Limb (tissue), 2 donors: Measurements from ENCODE around the gene RSPH6A.
"Not testable (repeated sequence)": the region's sequence is repeated elsewhere in the genome, so short reads cannot be mapped to it uniquely, and the experiment has no call there.

Experiments
- DNase-seq, 2 donors: peaks; one replicate each; pipeline ENCODE4 v3.0.0-alpha.2; 2016; ENCODE audit errors: extremely low spot score in 2 of 2

Gene RSPH6A

DNA sequence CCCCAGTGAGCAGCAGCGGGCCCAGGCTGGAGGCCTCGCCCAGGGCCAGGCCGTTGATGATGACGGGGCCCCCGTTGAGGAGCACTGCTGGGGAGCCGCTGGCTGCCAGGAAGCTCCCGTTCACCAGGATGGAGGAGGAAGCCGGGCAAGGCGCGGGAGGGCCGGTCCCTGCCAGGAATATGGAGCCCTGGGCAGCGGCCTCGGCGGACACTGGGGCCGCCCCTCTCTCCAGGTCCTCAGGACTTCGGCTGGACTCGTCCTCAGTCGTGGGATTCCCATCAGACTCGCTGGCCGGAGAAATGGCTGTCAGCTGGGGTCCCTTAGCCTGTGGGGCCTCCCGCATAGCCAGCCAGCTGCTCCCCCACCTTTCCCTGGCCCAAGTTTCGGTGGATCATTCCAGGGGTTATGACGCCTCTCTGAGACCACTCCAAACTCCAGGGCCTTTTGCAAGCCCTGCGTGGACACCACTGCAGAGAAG lies 48.2 kb downstream of the RSPH6A start:
- DNase-seq = peak in 1 of 2 donors; percentile 46

DNA sequence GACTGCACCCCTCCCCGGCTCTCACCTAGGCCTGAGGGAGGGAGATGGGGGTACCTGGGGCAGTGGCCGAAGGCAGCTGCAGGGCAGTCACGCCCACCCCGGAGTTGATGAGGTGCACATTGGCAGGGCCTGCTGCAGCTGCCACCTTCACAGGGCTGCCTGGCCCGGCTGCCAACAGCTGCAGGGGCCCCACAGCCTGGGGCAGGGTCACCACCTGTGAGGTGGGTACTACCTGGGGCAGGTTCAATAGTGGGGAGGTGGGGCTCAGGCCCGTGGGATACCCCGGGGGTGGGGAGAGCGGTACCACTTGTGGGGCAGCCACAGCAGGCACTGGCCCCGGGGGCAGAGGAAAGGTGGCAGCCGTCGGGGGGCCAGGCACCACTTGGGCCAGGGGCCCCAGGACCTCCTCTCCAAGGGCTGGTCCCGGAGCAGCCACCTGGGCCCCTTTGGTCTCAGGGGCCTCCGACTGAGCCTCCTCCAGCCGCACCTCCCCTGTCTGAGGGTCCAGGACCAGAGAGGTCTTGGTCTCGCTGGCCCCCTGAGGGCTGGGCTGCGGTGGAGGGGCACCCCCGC lies 48.7 kb downstream of the RSPH6A start:
- DNase-seq = peak in 1 of 2 donors; percentile 43

DNA sequence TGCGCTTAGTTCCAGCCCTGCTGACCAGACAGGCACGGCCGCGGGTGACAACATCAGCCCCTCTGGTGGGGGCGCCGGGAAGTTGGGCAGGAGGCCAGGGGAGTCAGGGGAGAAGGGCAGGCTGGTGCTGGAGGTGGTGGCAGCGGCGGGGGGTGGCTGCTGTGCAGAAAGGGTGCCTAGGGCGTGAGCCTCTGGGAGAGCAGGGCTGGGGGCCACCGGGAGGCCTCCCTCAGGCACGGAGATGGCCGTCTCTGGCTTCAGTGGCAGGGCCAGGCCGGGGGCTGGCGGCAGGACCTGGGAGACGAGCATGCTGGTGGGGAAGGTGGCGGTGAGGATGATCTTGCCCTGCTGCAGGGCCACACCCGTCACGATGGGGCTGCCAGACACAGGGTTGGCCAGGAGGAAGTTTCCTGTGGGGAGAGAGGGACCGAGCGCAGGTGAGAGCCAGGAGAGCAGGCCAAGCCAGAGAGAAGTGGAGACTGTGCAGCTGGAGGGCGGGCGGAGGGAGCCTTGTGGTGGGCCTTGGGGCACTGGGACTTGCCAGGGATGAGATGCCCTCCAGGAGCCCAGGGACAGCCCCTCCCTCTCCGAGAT lies 49.3 kb downstream of the RSPH6A start:
- DNase-seq = peak in 1 of 2 donors; percentile 48

DNA sequence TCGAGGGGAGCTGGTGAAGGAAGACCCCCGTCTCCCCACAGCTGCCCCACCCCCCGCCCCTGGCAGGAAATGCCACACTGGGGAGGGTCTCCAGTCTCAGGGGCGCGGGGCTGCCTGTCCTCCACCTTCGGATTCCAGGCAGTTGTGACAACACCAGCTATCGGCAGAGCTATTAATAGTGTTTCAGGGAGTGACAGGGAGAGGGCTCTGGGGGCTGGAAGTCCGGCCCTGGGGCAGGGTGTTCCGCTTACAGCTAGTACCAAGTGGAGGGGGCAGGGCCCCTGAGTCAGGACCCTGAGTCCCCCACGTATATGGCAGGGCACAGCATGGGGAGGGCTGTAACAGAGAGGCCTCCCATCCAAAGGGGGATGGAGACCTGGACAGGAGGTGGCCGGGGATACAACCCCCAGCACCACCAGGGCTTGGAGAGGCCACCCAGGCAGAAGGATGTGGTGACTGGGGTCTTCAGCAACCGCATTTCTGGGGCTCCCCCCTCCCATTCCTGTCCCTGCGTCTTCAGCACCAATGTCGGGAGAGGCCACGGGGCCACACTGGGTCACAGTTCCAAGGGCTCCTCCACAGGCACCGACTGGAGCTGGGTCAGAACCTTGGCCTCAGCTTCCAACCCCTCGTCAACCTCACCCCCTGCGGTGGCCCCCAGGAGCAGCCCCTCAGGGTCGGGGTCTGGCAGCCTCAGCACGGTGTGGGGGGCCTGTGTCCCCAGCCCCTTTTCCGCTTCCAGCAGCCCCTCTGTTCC lies 50.0 kb downstream of the RSPH6A start:
- peak in 1 of 2 donors; percentile 52 for DNase-seq

DNA sequence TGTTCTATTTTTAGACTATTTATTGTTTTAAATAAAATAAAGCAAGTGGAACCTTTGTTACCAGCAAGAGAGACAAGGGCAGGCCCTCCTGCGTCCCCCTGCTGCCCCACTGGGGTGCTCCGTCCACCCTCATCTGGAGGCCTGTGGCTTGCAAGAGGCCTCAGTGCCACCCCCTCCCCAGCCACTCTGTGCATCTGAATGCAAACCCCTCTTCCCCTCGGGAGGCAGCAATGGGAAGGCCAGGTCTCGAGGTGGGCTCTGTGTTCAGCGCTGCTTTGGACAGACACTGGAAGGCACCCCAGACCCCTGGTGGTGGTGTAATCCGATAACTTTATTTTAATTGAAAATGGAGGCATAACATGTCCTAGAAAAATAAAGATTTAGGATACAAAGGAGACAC lies 50.6 kb downstream of the RSPH6A start:
- peak in 1 of 2 donors; percentile 43 for DNase-seq

DNA sequence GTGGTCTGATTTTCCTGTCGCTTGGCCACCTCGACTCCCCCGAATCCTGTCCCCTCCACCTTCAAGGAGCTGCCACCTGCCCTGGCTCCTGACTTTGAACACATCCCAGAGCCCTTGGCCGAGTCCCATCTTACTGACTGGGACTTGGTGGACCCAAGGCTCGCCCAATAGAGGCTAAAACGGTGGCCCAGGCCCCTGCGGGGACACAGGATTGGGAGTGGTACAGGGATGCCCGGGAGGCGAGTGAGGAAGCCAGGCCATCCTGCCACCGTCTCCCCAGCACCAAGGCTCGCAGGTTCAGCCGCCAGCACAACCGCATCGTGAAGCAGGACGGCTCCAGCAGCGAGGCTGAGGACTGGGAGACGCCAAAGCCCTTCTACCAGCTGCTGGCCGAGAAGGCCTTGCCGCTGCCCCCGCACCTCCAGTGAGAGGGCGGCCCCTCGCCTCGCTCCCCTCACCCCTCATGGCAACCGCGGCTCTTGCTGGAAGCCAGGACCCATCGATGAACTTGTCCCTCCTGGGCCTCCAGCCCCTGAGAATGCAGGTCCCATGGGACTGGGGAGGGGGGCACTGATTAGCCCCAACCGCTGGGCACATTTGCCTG lies 51.3 kb downstream of the RSPH6A start:
- DNase-seq = peak in 1 of 2 donors; percentile 49

DNA sequence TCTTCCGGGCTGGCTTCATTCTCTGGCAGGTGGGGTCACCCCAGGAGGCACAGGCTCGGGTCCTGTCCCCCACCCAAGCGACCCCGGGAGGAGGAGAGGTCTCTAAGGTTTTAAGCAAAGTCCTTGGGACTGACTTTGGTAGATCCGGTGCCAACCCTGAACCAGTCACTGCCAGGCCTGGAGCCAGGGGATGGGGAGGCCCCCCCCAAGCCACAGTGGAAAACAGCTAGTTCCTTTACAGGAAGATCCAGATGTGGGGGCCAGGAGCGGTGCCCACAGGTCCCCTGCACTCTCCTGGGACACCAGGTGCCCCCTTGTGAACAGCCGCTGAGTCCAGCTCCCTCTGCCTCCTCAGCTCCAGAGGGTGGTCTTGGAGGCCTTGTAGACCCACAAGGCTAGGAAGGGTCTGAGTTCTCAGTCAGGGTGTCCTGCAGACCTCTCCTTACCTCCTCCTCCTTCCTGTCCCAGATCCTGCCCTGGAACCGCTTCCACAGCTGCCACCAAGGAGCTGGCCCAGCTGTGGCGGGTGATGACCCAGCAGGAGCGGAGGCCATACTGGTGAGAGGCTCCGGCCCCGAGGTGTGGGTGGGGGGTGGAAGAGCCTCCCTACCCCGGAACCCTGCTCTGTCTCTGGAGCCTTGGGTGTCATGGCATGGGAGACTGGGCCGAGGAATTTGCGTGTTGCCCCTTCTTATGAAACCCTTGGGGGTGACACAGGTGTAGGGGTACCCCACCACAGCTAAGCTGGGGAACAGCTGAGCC lies 52.1 kb downstream of the RSPH6A start:
- DNase-seq = no peak

DNA sequence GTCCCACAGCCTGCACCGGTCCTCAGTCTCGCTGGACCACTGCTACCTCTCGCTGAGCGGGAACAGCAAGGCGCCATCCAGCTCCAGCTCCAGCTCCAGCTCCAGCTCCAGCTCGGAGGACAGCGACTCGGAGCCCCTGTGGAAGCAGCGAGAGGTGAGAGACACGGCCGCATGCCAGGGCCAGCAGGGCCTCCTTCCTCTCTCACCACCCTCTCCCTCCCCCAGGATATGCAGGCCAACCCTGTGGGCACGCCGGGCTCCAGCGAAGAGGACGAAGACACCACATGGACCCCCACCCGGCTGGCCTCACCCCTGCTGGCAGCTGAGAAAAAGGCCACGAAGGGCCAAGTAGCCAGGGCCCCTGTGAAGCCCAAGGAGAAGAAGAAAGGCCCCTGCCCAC lies 53.4 kb downstream of the RSPH6A start:
- no peak for DNase-seq

DNA sequence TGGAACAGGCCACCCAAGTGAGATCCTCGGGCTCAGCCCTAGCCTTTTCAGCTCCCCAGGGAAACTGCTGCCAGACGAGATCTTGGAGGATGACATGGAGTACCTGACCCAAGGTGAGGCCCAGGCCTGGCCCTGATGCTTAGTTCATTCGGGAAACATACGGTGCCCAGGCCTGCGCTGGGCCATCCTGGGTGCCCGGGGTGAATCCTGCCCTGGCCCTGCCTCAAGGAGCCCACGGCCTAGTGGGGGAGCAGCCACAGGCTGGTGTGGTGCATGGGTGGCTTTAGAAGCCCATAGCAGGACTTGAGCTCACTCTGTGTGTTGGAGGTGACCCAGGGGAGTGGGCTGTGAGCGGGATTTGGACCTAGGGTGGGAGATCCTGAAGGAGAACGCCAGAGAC lies 56.2 kb downstream of the RSPH6A start:
- no peak for DNase-seq

DNA sequence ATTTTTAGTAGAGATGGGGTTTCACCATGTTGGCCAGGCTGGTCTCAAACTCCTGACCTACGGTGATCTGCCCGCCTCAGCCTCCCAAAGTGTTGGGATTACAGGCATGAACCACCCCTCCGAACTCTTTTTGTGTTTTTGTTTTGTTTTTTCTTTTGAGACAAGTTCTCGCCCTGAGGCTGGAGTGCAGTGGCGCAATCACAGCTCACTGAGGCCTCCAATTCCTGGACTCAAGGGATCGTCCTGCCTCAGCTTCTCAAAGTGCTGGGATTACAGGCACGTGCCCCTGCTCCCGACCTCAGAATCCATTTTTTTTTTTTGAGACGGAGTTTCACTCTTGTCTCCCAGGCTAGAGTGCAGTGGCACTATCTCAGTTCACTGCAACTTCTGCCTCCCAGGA lies 57.4 kb downstream of the RSPH6A start:
- no peak for DNase-seq

DNA sequence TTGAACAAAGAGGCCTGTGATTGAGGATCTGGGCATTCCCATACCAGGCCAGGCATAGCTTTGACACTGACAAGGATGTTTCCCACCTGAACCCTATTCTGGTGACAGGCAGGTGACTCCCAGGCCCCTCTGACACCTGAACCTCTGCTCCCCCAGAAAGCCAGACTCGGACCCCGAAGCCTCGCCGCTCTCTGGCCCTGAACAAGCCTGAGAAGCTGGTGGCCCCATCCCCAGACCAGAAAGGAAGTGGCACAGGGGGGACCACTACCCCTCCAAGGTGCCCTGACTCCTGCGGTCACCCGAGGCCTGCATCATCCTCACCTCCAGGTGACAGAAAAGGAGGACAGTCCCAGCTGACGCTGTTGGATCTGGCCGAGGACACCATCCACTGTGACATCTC lies 60.8 kb downstream of the RSPH6A start:
- DNase-seq = no peak

DNA sequence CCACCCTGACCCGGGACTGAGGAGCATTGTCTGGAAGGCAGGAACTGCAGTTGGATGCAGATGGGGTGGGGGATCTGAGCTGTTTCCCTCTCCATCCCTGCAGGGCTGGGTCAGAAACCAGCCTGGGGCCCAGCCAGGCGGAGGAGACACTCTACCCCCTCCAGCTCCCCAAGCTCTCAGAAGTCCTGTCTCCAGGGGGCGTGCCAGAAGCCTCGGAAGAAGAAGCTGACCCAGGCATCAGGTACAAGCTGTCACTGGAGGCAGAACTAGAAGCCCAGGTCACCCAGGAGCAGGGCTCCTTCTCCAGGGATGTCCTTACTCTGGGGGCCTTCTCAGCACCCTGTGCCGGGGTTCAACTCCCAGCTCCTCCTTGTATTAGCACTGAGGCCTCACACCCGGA lies 61.6 kb downstream of the RSPH6A start:
- no peak for DNase-seq

DNA sequence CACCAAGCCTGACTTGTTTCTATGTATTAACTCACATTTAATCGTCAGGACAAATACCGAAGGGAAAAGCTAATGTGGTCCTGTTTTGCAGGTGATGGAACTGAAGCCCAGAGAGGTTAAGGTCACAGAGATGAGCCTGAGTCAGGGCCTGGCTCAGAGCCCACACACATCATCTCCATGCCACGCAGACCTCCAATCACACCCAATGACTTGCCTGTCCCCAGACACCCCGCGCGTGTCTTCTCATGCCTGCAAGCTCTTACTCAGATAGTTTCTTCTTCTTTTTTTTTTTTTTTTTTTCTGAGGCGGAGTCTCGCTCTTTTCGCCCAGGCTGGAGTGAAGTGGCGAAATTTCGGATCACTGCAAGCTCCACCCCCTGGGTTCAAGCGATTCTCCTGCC lies 62.5 kb downstream of the RSPH6A start:
- DNase-seq = no peak

DNA sequence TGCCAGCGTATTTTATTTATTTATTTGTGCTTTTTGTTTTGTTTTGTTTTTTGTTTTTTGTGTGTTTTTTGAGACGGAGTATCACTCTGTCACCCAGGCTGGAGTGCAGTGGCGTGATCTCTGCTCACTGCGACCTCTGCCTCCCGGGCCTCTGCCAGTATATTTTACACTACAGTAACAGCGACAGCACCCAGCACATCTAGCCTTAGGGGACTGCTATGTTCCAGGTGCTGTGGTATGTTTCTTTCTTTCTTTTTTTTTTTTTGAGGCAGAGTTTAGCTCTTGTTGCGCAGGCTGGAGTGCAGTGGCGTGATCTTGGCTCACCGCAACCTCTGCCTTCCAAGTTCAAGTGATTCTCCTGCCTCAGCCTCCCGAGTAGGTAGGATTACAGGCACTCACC lies 63.6 kb downstream of the RSPH6A start:
- DNase-seq = not testable (repeated sequence)

DNA sequence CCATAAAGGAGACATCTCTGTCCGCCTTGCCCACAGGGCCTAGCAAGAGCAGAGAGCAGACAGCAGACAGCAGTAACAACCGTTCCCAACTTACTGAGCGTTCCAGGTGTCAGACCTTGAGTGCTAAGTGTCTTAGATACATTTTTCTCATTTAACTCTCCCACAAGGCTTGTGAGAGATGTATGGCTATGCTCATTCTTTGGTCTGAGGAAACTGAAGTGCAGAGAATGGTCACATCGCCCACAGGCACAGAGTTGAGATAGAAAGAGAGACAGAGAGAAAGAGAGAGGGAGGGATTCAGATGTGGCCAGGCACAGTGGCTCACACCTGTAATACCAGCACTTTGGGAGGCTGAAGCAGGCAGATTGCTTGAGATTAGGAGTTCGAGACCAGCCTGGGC lies 67.6 kb downstream of the RSPH6A start:
- DNase-seq = no peak

DNA sequence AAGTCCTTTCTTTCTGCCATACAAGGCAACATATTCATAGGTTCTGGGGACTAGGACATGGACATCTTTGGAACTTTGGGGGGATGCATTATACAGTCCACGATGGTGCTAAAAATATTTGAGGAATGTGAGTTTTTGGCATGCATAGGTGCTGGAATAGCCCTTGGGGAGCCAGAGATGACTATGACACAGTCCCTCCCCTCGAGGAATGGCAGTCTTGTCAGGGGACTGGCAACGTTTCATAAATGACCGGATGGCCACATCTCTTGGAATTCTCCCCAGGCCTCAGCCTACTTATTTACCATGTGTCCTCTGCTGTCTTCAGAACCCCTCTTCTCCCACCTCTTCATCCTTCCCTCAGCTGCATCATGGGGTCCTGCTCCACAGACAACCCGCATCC lies 68.2 kb downstream of the RSPH6A start:
- DNase-seq = no peak
